GM12875 (cell line): ENCODE measurements around the gene TEX2.

Experiments used
- H3K4me3 ChIP-seq: one replicate; pipeline ENCODE4 v1.5.1; 2011; ENCODE audit warnings: low read depth, low read length, control low read depth
- CTCF ChIP-seq: IDR thresholded peaks from 2 replicates; pipeline ENCODE4 v1.5.1; 2011; ENCODE audit warnings: low read depth, mild to moderate bottlenecking, control low read depth, inconsistent platforms, low read length, moderate library complexity, borderline replicate concordance; ENCODE audit not compliant: insufficient read depth

The TEX2 gene

GRCh38 chr17:64198331-64199090, 64.5 kb downstream of the TEX2 start:
- no peak overlapping the region for H3K4me3 ChIP-seq
- TF ChIP-seq CTCF: no peak

GRCh38 chr17:64196601-64197000, 66.5 kb downstream of the TEX2 start:
- H3K4me3 ChIP-seq: no peak overlapping the region
- no peak for TF ChIP-seq CTCF

- no peak for TF ChIP-seq CTCF
- no peak overlapping the region for H3K4me3 ChIP-seq
Measured at GRCh38 chr17:64193561-64193960, 69.5 kb downstream of the TEX2 start.

GRCh38 chr17:64192589-64192988, 70.5 kb downstream of the TEX2 start:
- H3K4me3 ChIP-seq: no peak overlapping the region
- no peak for TF ChIP-seq CTCF

GRCh38 chr17:64190472-64190871, 72.6 kb downstream of the TEX2 start:
- TF ChIP-seq CTCF: no peak

GRCh38 chr17:64188088-64188487, 75.0 kb downstream of the TEX2 start:
- no peak overlapping the region for H3K4me3 ChIP-seq
- no peak for TF ChIP-seq CTCF

More at GRCh38 chr17:64190472-64190871, 72.6 kb downstream of the TEX2 start:
- no peak overlapping the region for H3K4me3 ChIP-seq
